ENCODE measurements around the gene C2orf69.

C2orf69 gene

GRCh38 chr2:199870581-199870980 lies 40.5 kb upstream of the C2orf69 start:
- no peak for DNase-seq (ENCODE audit: low read depth)
- TF ChIP-seq CTCF (IDR thresholded peaks at IDR 0.05; ENCODE audit: low read depth, low read length, missing control alignments), result no peak
- no peak overlapping the region for H3K4me3 ChIP-seq (ENCODE audit: low read depth, low read length)
- in situ Hi-C loops (cut with HindIII; ENCODE audit: low sequenced_read_pairs), result no loop called here

- in situ Hi-C loops (cut with HindIII; ENCODE audit: low sequenced_read_pairs), result no loop called here
- H3K4me3 ChIP-seq (ENCODE audit: low read depth, low read length), result no peak overlapping the region
- no peak for DNase-seq (ENCODE audit: low read depth)
- TF ChIP-seq CTCF (IDR thresholded peaks at IDR 0.05; ENCODE audit: low read depth, low read length, missing control alignments), result no peak
Measured at GRCh38 chr2:199874209-199874608, 36.9 kb upstream of the C2orf69 start.

GRCh38 chr2:199875400-199875799 lies 35.7 kb upstream of the C2orf69 start:
- no peak overlapping the region for H3K4me3 ChIP-seq (ENCODE audit: low read depth, low read length)
- in situ Hi-C loops (cut with HindIII; ENCODE audit: low sequenced_read_pairs), result no loop called here
- no peak for TF ChIP-seq CTCF (IDR thresholded peaks at IDR 0.05; ENCODE audit: low read depth, low read length, missing control alignments)
- DNase-seq (ENCODE audit: low read depth), result no peak

- TF ChIP-seq CTCF (IDR thresholded peaks at IDR 0.05; ENCODE audit: low read depth, low read length, missing control alignments), result no peak
- H3K4me3 ChIP-seq (ENCODE audit: low read depth, low read length), result no peak overlapping the region
- DNase-seq (ENCODE audit: low read depth), result no peak
- in situ Hi-C loops (cut with HindIII; ENCODE audit: low sequenced_read_pairs), result no loop called here
Measured at GRCh38 chr2:199882667-199883066, 28.4 kb upstream of the C2orf69 start.

- in situ Hi-C loops (cut with HindIII; ENCODE audit: low sequenced_read_pairs), result no loop called here
- DNase-seq (ENCODE audit: low read depth), result no peak
- no peak overlapping the region for H3K4me3 ChIP-seq (ENCODE audit: low read depth, low read length)
- TF ChIP-seq CTCF (IDR thresholded peaks at IDR 0.05; ENCODE audit: low read depth, low read length, missing control alignments), result no peak
Measured at GRCh38 chr2:199883474-199884212, 27.4 kb upstream of the C2orf69 start.

- in situ Hi-C loops (cut with HindIII; ENCODE audit: low sequenced_read_pairs), result no loop called here
- no peak overlapping the region for H3K4me3 ChIP-seq (ENCODE audit: low read depth, low read length)
- no peak for DNase-seq (ENCODE audit: low read depth)
- no peak for TF ChIP-seq CTCF (IDR thresholded peaks at IDR 0.05; ENCODE audit: low read depth, low read length, missing control alignments)
Measured at GRCh38 chr2:199895406-199895805, 15.7 kb upstream of the C2orf69 start.

Data from astrocyte of the cerebellum (primary cell).